Limb (tissue), 2 donors: ENCODE results near the gene PTPRJ.

ENCODE experiments used
- DNase-seq, 2 donors: peaks; one replicate each; pipeline ENCODE4 v3.0.0-alpha.2; 2016; ENCODE audit errors: extremely low spot score in 2 of 2

Gene PTPRJ

GRCh38 chr11:47967577-47968525, 12.5 kb upstream of the PTPRJ start:
- no peak for DNase-seq

- DNase-seq, result no peak
These were observed 11.0 kb upstream of the PTPRJ start for GRCh38 chr11:47969401-47969800.

GRCh38 chr11:47971501-47971900, 8.9 kb upstream of the PTPRJ start:
- DNase-seq, result no peak

- no peak for DNase-seq
These were observed 7.2 kb upstream of the PTPRJ start for GRCh38 chr11:47973173-47973572.

- DNase-seq, result no peak
These were observed 3.4 kb upstream of the PTPRJ start for GRCh38 chr11:47976931-47977330.

- DNase-seq, result no peak
These were observed 2.7 kb upstream of the PTPRJ start for GRCh38 chr11:47977623-47978022.

- DNase-seq, result no peak
These were observed 826 bp upstream of the PTPRJ start for GRCh38 chr11:47979378-47980087.

- DNase-seq, result peak in 1 of 2 donors; percentile 74
These were observed 705 bp downstream of the PTPRJ start for GRCh38 chr11:47980907-47981621.

- DNase-seq, result no peak
These were observed 1.5 kb downstream of the PTPRJ start for GRCh38 chr11:47981667-47982404.

GRCh38 chr11:47982616-47983015, 2.3 kb downstream of the PTPRJ start:
- no peak for DNase-seq

- DNase-seq, result no peak
These were observed 3.4 kb downstream of the PTPRJ start for GRCh38 chr11:47983464-47984397.

- DNase-seq, result no peak
These were observed 5.9 kb downstream of the PTPRJ start for GRCh38 chr11:47986219-47986618.

GRCh38 chr11:47986742-47987141, 6.4 kb downstream of the PTPRJ start:
- no peak for DNase-seq

- DNase-seq, result no peak
These were observed 7.0 kb downstream of the PTPRJ start for GRCh38 chr11:47987310-47987709.

- DNase-seq, result no peak
These were observed 7.4 kb downstream of the PTPRJ start for GRCh38 chr11:47987781-47988180.

- DNase-seq, result no peak
These were observed 9.4 kb downstream of the PTPRJ start for GRCh38 chr11:47989779-47990178.

- no peak for DNase-seq
These were observed 11.0 kb downstream of the PTPRJ start for GRCh38 chr11:47991266-47991830.

- no peak for DNase-seq
These were observed 11.5 kb downstream of the PTPRJ start for GRCh38 chr11:47991894-47992293.

- no peak for DNase-seq
These were observed 12.8 kb downstream of the PTPRJ start for GRCh38 chr11:47992959-47993820.
